A549 (cell line): Measurements from ENCODE around the gene PRKCE. TPM values are rescaled to one million over a fixed set of nuclear protein-coding genes. Genes with fewer than 3 reads are reported as not detected.

Source experiments
- ATAC-seq, 2 experiments: fragments of 200-7000 bp in 1 of 2; fragments of >200 bp in 1 of 2; cut with Nextera tagmentation in 1 of 2; cut with Tn5 transposase in 1 of 2; 3 replicates each; pipeline versions ENCODE4 v1.8.0 to v1.9.1; 2018 to 2020; ENCODE audit warnings: mild to moderate bottlenecking in 1 of 2, moderate library complexity in 1 of 2
- CTCF ChIA-PET: fragments of 300-600 bp; sonication (Branson Sonifier 250); formaldehyde crosslinking; extraction: SDS; loops from one replicate; lab custom pipeline; 2021; ENCODE audit warnings: antibody characterized with exemption, inconsistent platforms; lab: Yijun Ruan, JAX
- POLR2A ChIA-PET: fragments of 350-600 bp; formaldehyde crosslinking; extraction: SDS; loops from one replicate; lab custom pipeline; 2021; ENCODE audit warnings: antibody characterized with exemption, inconsistent platforms; lab: Yijun Ruan, JAX
- DNase-seq, 2 experiments: peaks; one replicate each; pipeline versions ENCODE4 v3.0.0 to v3.0.0-alpha.2; 2011 to 2016; ENCODE audit warnings: low read depth in 1 of 2, low spot score in 1 of 2
- FAIRE-seq: peaks from 2 replicates; lab custom pipeline; 2011; peaks lifted over from hg19 to GRCh38; lab: Jason Lieb, UNC
- H3K27ac ChIP-seq, 2 experiments: fragments of >200 bp; sonication (Bioruptor Twin); formaldehyde crosslinking; 3 replicates each; pipeline ENCODE4 v1.5.1; 2016 to 2017
- H3K4me1 ChIP-seq: fragments of >200 bp; sonication (Bioruptor Twin); formaldehyde crosslinking; 3 replicates; pipeline ENCODE4 v1.6.1; 2016
- H3K4me2 ChIP-seq: fragments of >200 bp; sonication (Bioruptor Twin); formaldehyde crosslinking; 3 replicates; pipeline ENCODE4 v1.6.1; 2016
- H3K4me3 ChIP-seq: fragments of >200 bp; sonication (Bioruptor Twin); formaldehyde crosslinking; 3 replicates; pipeline ENCODE4 v1.5.1; 2016
- H3K9me3 ChIP-seq: fragments of >200 bp; sonication (Bioruptor Twin); formaldehyde crosslinking; 3 replicates; pipeline ENCODE4 v1.6.1; 2016
- CBX2 ChIP-seq: fragments of 200-600 bp; sonication (generic); IDR thresholded peaks from 2 replicates; pipeline ENCODE4 v1.6.1; 2016; ENCODE audit warnings: low read depth, mild to moderate bottlenecking, borderline replicate concordance
- CHD2 ChIP-seq: fragments of 150-350 bp; IDR thresholded peaks from 2 replicates; pipeline ENCODE4 v1.6.1; 2014; ENCODE audit warnings: low read length; ENCODE audit not compliant: partially characterized antibody
- CTCF ChIP-seq: fragments of >200 bp; sonication (Bioruptor Twin); formaldehyde crosslinking; IDR thresholded peaks from 3 replicates; pipeline ENCODE4 v1.5.1; 2016
- EHF ChIP-seq: fragments of 250-450 bp; sonication (Bioruptor Pico); IDR thresholded peaks from 2 replicates; pipeline ENCODE4 v1.5.0; 2020; ENCODE audit warnings: mild to moderate bottlenecking
- EHMT2 ChIP-seq: fragments of 200-600 bp; sonication (generic); IDR thresholded peaks from 2 replicates; pipeline ENCODE4 v1.6.1; 2016; ENCODE audit warnings: antibody characterized with exemption, low read depth, mild to moderate bottlenecking, moderate library complexity
- ELK1 ChIP-seq: fragments of 150-350 bp; IDR thresholded peaks from 2 replicates; pipeline ENCODE4 v1.6.1; 2014; ENCODE audit warnings: low read depth, mild to moderate bottlenecking, low read length
- FOSL2 ChIP-seq, 2 experiments: fragments of 450-650 bp in 1 of 2; fragments of >200 bp in 1 of 2; sonication (Bioruptor Twin) in 1 of 2; formaldehyde crosslinking; IDR thresholded peaks; 2 replicates each; pipeline versions ENCODE4 v1.5.0 to v1.6.1; 2016 to 2020; ENCODE audit warnings: mild to moderate bottlenecking in 1 of 2, moderate library complexity in 1 of 2
- HES2 ChIP-seq: fragments of >200 bp; sonication (Bioruptor Twin); formaldehyde crosslinking; IDR thresholded peaks from 2 replicates; pipeline ENCODE4 v1.6.1; 2016
- HMGXB4 ChIP-seq: fragments of 250-450 bp; sonication (Bioruptor Pico); IDR thresholded peaks from 2 replicates; pipeline ENCODE4 v1.5.0; 2021; ENCODE audit warnings: mild to moderate bottlenecking, moderate library complexity, borderline replicate concordance
- HOXA7 ChIP-seq: fragments of 250-450 bp; sonication (Bioruptor Pico); IDR thresholded peaks from 2 replicates; pipeline ENCODE4 v1.5.0; 2020; ENCODE audit warnings: mild to moderate bottlenecking, moderate library complexity
- KDM5A ChIP-seq: fragments of 200-600 bp; sonication (generic); IDR thresholded peaks from 2 replicates; pipeline ENCODE4 v1.6.1; 2016; ENCODE audit warnings: antibody characterized with exemption, mild to moderate bottlenecking
- NPAS2 ChIP-seq: fragments of 250-450 bp; sonication (Bioruptor Pico); IDR thresholded peaks from 2 replicates; pipeline ENCODE4 v1.8.0; 2022; ENCODE audit warnings: mild to moderate bottlenecking, moderate library complexity, borderline replicate concordance
- NR3C1 ChIP-seq: fragments of >200 bp; sonication (Bioruptor Twin); formaldehyde crosslinking; IDR thresholded peaks from 3 replicates; pipeline ENCODE4 v1.6.1; 2017
- PHF8 ChIP-seq: fragments of 200-600 bp; sonication (generic); IDR thresholded peaks from 2 replicates; pipeline ENCODE4 v1.6.1; 2016; ENCODE audit warnings: low read depth, mild to moderate bottlenecking, antibody characterized with exemption, moderate library complexity, borderline replicate concordance
- POLR2A ChIP-seq: IDR thresholded peaks from 2 replicates; pipeline ENCODE4 v1.6.1; 2012; ENCODE audit warnings: mild to moderate bottlenecking, low read length
- RNF2 ChIP-seq: fragments of 200-600 bp; sonication (generic); IDR thresholded peaks from 2 replicates; pipeline ENCODE4 v1.6.1; 2016; ENCODE audit warnings: low read depth, mild to moderate bottlenecking, antibody characterized with exemption, moderate library complexity, borderline replicate concordance
- TFCP2L1 ChIP-seq: fragments of 250-450 bp; sonication (Bioruptor Pico); IDR thresholded peaks from 2 replicates; pipeline ENCODE4 v1.5.0; 2021; ENCODE audit warnings: mild to moderate bottlenecking
- TP53 ChIP-seq: fragments of 250-450 bp; sonication (Bioruptor Pico); IDR thresholded peaks from 2 replicates; pipeline ENCODE4 v1.5.0; 2021; ENCODE audit warnings: mild to moderate bottlenecking, moderate library complexity
- WGBS: methylation state at CpG from one replicate; pipeline ENCODE4 v1.1.6; 2017; ENCODE audit errors: missing lambda C conversion rate; 5-methylcytosine and 5-hydroxymethylcytosine counted together
- polyA plus RNA-seq, 4 experiments: library from polyadenylated mRNA; depleted of rRNA in 3 of 4; stranded (reverse); fragments of >200 nt; fragmentation: RNase III in 1 of 4; extraction: RNeasy Plus Mini Kit Qiagen cat#74134 plus additional on column Dnase treatment in 1 of 4; gene quantifications; 2 replicates in 3 of 4; 3 replicates in 1 of 4; pipeline ENCODE4 v1.2.3, GENCODE V29; 2011 to 2017

Gene PRKCE
- polyA plus RNA-seq, 2 of the 4 experiments (the other 2 are of a cell fraction) = 11.5 to 12.0 TPM

- FAIRE-seq = no peak
- Histone ChIP-seq H3K27ac (no peak overlapping the region), H3K4me1 (peaks cover 9% of the 10 kb centered on the region), H3K4me3 (no peak overlapping the region), H3K4me2 (no peak overlapping the region), H3K9me3 (no peaks in the 10 kb centered on the region)
- no peak for DNase-seq
- 67% methylated on average over 2 of the region's 2 CpGs for WGBS
- no peak for TF ChIP-seq HOXA7
- no peak for TF ChIP-seq POLR2A
- TF ChIP-seq HES2 = no peak
- TF ChIP-seq NPAS2 (CRISPR knock-in tag) = no peak
- TF ChIP-seq TP53 (CRISPR knock-in tag) = no peak
- no peak for TF ChIP-seq CTCF
- CTCF ChIA-PET = interaction anchor here (2.6 to 2.8 kb wide), 2 partner anchors 9 to 296 kb away, joined by 18 to 24 read pairs; no protein-coding TSS in a partner anchor
- POLR2A ChIA-PET = no interaction called here
- ATAC-seq = no peak
Observed at GRCh38 chr2:45640576-45640975, 10.9 kb upstream of the PRKCE start.

GRCh38 chr2:45643095-45643494, 8.4 kb upstream of the PRKCE start:
- POLR2A ChIA-PET = no interaction called here
- peak overlapping the region; percentile 96 for H3K4me2 ChIP-seq
- 23% methylated on average over 11 of the region's 11 CpGs for WGBS
- ATAC-seq (peak; percentile 22 to 51), DNase-seq (no peak), FAIRE-seq (no peak)
- H3K4me3 ChIP-seq = peak overlapping the region; percentile 63
- no peaks in the 10 kb centered on the region for H3K9me3 ChIP-seq
- TF ChIP-seq FOSL2 (IDR thresholded peaks at IDR 0.05) (no peak), FOSL2 (CRISPR knock-in tag; IDR thresholded peaks at IDR 0.05) (no peak), PHF8 (no peak), CBX2 (no peak), RNF2 (no peak), ELK1 (no peak), CHD2 (no peak), KDM5A (no peak), NR3C1 (no peak), EHF (CRISPR knock-in tag) (no peak), EHMT2 (no peak), HMGXB4 (CRISPR knock-in tag) (no peak), TFCP2L1 (CRISPR knock-in tag) (no peak)
- H3K4me1 ChIP-seq = peaks cover 10% of the 10 kb centered on the region
- CTCF ChIA-PET = interaction anchor here (0.6 to 3.5 kb wide), 25 partner anchors 9 to 724 kb away, joined by 3 to 33 read pairs (median 3); no protein-coding TSS in a partner anchor
- peak overlapping the region; percentile 89 to 93 for H3K27ac ChIP-seq
